ENCODE data around the gene SH3BP4. TPM values are rescaled to one million over a fixed set of nuclear protein-coding genes. Genes with fewer than 3 reads are reported as not detected.
A peak's percentile ranks its signal among the peaks of the same experiment; 100 is the strongest.

The SH3BP4 gene
- total RNA-seq, 1 donor from 2014 or later = 37.1 TPM

DNA sequence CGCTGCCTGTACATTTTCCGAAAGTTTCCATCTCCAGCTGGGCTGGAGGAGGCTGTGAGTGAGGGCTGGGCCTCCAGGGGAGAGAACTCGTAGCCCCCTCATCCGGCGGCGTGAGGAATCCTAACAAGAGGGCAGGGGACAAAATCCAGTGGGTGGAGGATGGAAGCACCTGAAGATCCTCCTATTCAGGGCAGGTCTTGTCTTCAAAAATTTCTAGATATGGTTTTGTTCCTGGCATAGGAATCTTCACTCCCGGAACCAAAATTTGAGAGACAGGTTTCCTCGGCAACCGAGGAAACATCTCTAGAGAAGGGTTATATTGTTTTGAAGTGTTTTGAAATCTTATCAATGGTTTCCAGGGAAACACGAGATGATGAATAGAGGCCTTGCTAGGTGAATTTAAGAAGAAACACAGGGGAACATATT, 136.7 kb downstream of the SH3BP4 start:
- H3K4me3 Mint-ChIP-seq = peak overlapping the region; percentile 25
- peaks cover 29% of the 10 kb centered on the region for H3K4me1 Mint-ChIP-seq
- DNase-seq (ENCODE audit: low read depth, low spot score) = peak; percentile 24
- TF ChIP-seq, protein P1, sequence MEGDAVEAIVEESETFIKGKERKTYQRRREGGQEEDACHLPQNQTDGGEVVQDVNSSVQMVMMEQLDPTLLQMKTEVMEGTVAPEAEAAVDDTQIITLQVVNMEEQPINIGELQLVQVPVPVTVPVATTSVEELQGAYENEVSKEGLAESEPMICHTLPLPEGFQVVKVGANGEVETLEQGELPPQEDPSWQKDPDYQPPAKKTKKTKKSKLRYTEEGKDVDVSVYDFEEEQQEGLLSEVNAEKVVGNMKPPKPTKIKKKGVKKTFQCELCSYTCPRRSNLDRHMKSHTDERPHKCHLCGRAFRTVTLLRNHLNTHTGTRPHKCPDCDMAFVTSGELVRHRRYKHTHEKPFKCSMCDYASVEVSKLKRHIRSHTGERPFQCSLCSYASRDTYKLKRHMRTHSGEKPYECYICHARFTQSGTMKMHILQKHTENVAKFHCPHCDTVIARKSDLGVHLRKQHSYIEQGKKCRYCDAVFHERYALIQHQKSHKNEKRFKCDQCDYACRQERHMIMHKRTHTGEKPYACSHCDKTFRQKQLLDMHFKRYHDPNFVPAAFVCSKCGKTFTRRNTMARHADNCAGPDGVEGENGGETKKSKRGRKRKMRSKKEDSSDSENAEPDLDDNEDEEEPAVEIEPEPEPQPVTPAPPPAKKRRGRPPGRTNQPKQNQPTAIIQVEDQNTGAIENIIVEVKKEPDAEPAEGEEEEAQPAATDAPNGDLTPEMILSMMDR (conservative IDR thresholded peaks at IDR 0.05) = no peak
- H3K9me3 Mint-ChIP-seq = peaks cover 2% of the 10 kb centered on the region
- H3K36me3 Mint-ChIP-seq (ENCODE audit: low read depth) = no peaks in the 10 kb centered on the region
- peak overlapping the region; percentile 36 for H3K27ac Mint-ChIP-seq (ENCODE audit: unreplicated experiment)
- no peaks in the 10 kb centered on the region for H3K27me3 Mint-ChIP-seq (ENCODE audit: low read depth)

DNA sequence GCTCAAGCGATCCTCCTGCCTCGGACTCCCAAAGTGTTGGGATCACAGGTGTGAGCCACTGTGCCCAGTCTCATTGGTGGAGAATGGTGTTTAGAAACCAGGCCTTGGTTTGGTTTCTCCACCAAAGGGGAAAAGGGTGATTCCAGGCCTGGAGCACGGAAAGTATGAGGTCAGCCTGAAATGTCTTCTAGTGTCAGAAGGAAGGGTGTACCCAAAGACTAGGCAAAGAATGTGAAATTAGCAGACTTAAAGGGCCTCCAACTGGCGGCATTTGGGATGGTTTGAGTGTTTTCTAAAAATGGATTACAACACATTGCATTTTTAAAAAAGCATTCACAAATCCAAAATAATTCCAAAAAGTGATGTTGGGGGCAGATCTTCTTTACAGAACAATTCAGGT, 139.6 kb downstream of the SH3BP4 start:
- H3K4me3 Mint-ChIP-seq = no peak overlapping the region
- TF ChIP-seq, protein P1 (conservative IDR thresholded peaks at IDR 0.05) = no peak

DNA sequence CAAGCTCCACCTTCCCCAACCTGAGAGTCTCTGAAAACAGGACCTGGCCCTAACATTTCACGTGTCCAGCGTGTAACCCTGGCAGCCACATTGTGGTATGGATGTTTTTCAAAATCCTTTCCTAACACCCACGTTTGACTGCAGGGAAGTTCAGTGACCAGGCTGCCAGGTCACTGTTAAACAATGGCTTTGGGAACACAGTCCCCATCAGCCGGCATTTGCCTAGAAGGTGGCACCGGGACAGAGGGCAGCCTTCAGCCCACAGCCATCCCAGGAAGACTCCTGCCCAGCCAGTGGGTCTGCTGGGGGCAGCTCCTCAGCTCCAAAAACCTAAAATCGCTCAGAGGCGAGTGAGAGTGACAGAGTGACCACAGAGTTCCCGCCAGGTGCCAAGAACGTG, 140.2 kb downstream of the SH3BP4 start:
- Mint-ChIP-seq H3K9me3 (no peaks in the 10 kb centered on the region), H3K27me3 (ENCODE audit: low read depth) (no peaks in the 10 kb centered on the region), H3K4me3 (no peak overlapping the region), H3K36me3 (ENCODE audit: low read depth) (no peaks in the 10 kb centered on the region), H3K27ac (ENCODE audit: unreplicated experiment) (no peak overlapping the region), H3K4me1 (peaks cover 25% of the 10 kb centered on the region)
- TF ChIP-seq, protein P1 (conservative IDR thresholded peaks at IDR 0.05) = no peak
- DNase-seq (ENCODE audit: low read depth, low spot score) = no peak

More for the DNA sequence above, 139.6 kb downstream of the SH3BP4 start:
- peaks cover 26% of the 10 kb centered on the region for H3K4me1 Mint-ChIP-seq
- DNase-seq (ENCODE audit: low read depth, low spot score) = no peak
- no peaks in the 10 kb centered on the region for H3K27me3 Mint-ChIP-seq (ENCODE audit: low read depth)
- H3K36me3 Mint-ChIP-seq (ENCODE audit: low read depth) = no peaks in the 10 kb centered on the region
- H3K9me3 Mint-ChIP-seq = no peaks in the 10 kb centered on the region
- H3K27ac Mint-ChIP-seq (ENCODE audit: unreplicated experiment) = no peak overlapping the region

DNA sequence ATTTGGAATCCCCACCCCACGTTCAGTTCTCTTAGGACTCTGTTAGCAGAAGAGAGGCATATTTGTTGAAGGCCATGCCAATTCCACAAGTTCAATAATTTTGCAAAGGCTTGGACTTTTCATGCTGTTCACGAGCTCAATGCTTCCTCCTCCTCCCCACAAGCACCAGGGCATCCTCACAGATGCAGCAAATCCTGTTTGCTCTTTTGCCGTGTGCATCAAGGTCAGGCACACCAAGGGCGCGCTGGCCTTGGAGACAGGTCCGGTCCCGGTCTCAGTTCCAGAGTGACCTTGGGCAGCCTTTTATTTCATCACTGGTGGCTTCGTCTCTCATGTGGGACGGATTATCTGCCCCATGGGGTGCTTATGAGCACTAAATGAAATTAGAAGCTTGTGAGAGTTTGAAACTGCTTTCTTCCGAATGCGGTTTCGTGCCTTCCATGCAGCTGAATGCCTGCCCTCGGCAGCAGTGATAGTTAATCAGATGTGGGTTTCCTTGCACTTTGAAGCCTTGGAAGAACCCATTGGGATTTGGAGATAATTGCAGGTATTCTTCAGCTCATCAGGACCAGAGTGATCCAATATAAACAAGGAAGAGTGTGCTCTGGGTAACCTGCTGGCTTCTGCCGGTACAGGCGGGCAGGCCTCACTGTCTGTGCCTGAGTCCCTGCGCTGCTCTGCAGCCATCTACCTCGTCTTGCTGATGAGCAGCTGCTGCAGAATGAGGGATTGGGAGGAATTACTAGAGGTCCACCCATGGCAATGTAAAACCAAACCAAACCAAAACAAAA, 140.8 kb downstream of the SH3BP4 start:
- no peak overlapping the region for H3K4me3 Mint-ChIP-seq
- peaks cover 24% of the 10 kb centered on the region for H3K4me1 Mint-ChIP-seq
- H3K9me3 Mint-ChIP-seq = no peaks in the 10 kb centered on the region
- no peaks in the 10 kb centered on the region for H3K36me3 Mint-ChIP-seq (ENCODE audit: low read depth)
- H3K27me3 Mint-ChIP-seq (ENCODE audit: low read depth) = no peaks in the 10 kb centered on the region
- TF ChIP-seq, protein P1 (conservative IDR thresholded peaks at IDR 0.05) = no peak
- DNase-seq (ENCODE audit: low read depth, low spot score) = no peak
- no peak overlapping the region for H3K27ac Mint-ChIP-seq (ENCODE audit: unreplicated experiment)

DNA sequence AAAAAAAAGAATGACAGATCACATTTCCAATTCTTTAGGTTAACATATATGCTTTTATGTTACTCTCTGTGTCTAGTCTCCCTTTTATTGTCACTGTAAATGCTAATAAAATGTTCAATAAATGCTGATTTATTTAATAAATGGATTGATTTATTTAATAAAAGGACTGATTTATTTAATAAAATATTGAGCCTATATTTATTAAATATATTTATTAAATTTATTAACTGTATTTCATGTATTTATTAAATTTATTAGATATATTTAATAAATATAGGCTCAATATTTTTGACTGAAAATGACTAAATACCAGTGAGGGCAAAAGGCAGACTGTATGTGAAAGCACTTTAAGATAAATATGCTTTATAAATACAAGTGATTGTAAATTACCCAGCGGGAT, 142.6 kb downstream of the SH3BP4 start:
- H3K9me3 Mint-ChIP-seq = no peaks in the 10 kb centered on the region
- no peak overlapping the region for H3K4me3 Mint-ChIP-seq

More for the DNA sequence above, 142.6 kb downstream of the SH3BP4 start:
- H3K27me3 Mint-ChIP-seq (ENCODE audit: low read depth) = no peaks in the 10 kb centered on the region
- peaks cover 5% of the 10 kb centered on the region for H3K4me1 Mint-ChIP-seq
- no peak overlapping the region for H3K27ac Mint-ChIP-seq (ENCODE audit: unreplicated experiment)
- DNase-seq (ENCODE audit: low read depth, low spot score) = no peak
- no peaks in the 10 kb centered on the region for H3K36me3 Mint-ChIP-seq (ENCODE audit: low read depth)
- TF ChIP-seq, protein P1 (conservative IDR thresholded peaks at IDR 0.05) = no peak

Measured in neural crest cell (in vitro differentiated cells).